Stimulated activated CD4-positive, alpha-beta T cell treated with anti-CD3 and anti-CD28 coated beads, Interleukin-2, amount 100 ng/mL, for 48 hours (primary cell): ENCODE measurements around the gene PRM1.
"Not testable (repeated sequence)": the region's sequence is repeated elsewhere in the genome, so short reads cannot be mapped to it uniquely, and the experiment has no call there.

Source experiments
- DNase-seq, 2 donors: peaks; one replicate each; pipeline ENCODE4 v3.0.0-alpha.2; 2020

PRM1 gene

GRCh38 chr16:11313493-11314308 lies 32.6 kb upstream of the PRM1 start:
- no peak for DNase-seq

GRCh38 chr16:11312718-11313492 lies 31.8 kb upstream of the PRM1 start:
- DNase-seq = no peak

GRCh38 chr16:11310997-11311561 lies 29.9 kb upstream of the PRM1 start:
- DNase-seq = no peak

GRCh38 chr16:11310634-11310977 lies 29.5 kb upstream of the PRM1 start:
- no peak for DNase-seq

GRCh38 chr16:11309895-11310633 lies 28.9 kb upstream of the PRM1 start:
- DNase-seq = no peak

- DNase-seq = no peak
Observed at GRCh38 chr16:11308493-11309283, 27.6 kb upstream of the PRM1 start.

- no peak for DNase-seq
Observed at GRCh38 chr16:11307639-11308492, 26.7 kb upstream of the PRM1 start.

- no peak for DNase-seq
Observed at GRCh38 chr16:11306997-11307638, 26.0 kb upstream of the PRM1 start.

GRCh38 chr16:11306381-11306780 lies 25.3 kb upstream of the PRM1 start:
- DNase-seq = no peak

GRCh38 chr16:11303405-11304138 lies 22.4 kb upstream of the PRM1 start:
- no peak for DNase-seq

- DNase-seq = no peak
Observed at GRCh38 chr16:11302977-11303376, 21.8 kb upstream of the PRM1 start.

GRCh38 chr16:11301645-11302501 lies 20.7 kb upstream of the PRM1 start:
- DNase-seq = no peak

GRCh38 chr16:11300560-11300892 lies 19.4 kb upstream of the PRM1 start:
- DNase-seq = no peak

- DNase-seq = no peak
Observed at GRCh38 chr16:11299865-11300559, 18.9 kb upstream of the PRM1 start.

- DNase-seq = not testable (repeated sequence)
Observed at GRCh38 chr16:11298950-11299547, 17.9 kb upstream of the PRM1 start.

GRCh38 chr16:11298143-11298900 lies 17.2 kb upstream of the PRM1 start:
- DNase-seq = no peak

GRCh38 chr16:11297492-11298142 lies 16.5 kb upstream of the PRM1 start:
- DNase-seq = peak; percentile 44 to 57
